Natural killer cell (primary cell): ENCODE measurements around the gene SKA2. TPM values are rescaled to one million over a fixed set of nuclear protein-coding genes. Genes with fewer than 3 reads are reported as not detected.
"Not testable (repeated sequence)": the region's sequence is repeated elsewhere in the genome, so short reads cannot be mapped to it uniquely, and the experiment has no call there.

Source experiments
- ATAC-seq, 3 donors: fragments of 150-1000 bp in 2 of 3; fragments of 200-7000 bp in 1 of 3; cut with Tn5 transposase; 1 replicate in 1 of 3; 2 replicates in 2 of 3; pipeline ENCODE4 v1.10.0; 2021; ENCODE audit warnings: mild to moderate bottlenecking in 2 of 3, moderate library complexity in 2 of 3
- DNase-seq, 2 donors: peaks; one replicate each; pipeline versions ENCODE4 v3.0.0 to v3.0.0-alpha.2; 2013 to 2021; ENCODE audit warnings: mixed read lengths in 1 of 2
- H3K27ac ChIP-seq: one replicate; pipeline ENCODE4 v1.5.1; 2013; ENCODE audit warnings: mild to moderate bottlenecking, low read length
- H3K27me3 ChIP-seq: one replicate; pipeline ENCODE4 v1.6.1; 2013; ENCODE audit warnings: low read length; ENCODE audit not compliant: control insufficient read depth, insufficient read depth
- H3K36me3 ChIP-seq: one replicate; pipeline ENCODE4 v1.6.1; 2013; ENCODE audit warnings: low read length; ENCODE audit not compliant: control insufficient read depth, insufficient read depth
- H3K4me1 ChIP-seq: one replicate; pipeline ENCODE4 v1.6.1; 2013; ENCODE audit warnings: low read length; ENCODE audit not compliant: control insufficient read depth, insufficient read depth
- H3K4me3 ChIP-seq: one replicate; pipeline ENCODE4 v1.5.1; 2013; ENCODE audit warnings: low read length
- H3K9me3 ChIP-seq: one replicate; pipeline ENCODE4 v1.6.1; 2013; ENCODE audit warnings: low read length; ENCODE audit not compliant: control insufficient read depth, insufficient read depth
- H3K27ac Mint-ChIP-seq, 2 donors: one replicate each; pipeline ENCODE4 v1.8.0; 2022; ENCODE audit warnings: mild to moderate bottlenecking in 2 of 2, mixed read lengths in 2 of 2, moderate library complexity in 1 of 2
- H3K27me3 Mint-ChIP-seq, 2 donors: one replicate each; pipeline ENCODE4 v1.8.0; 2022; ENCODE audit warnings: low read depth in 2 of 2, mixed read lengths in 2 of 2
- H3K36me3 Mint-ChIP-seq: one replicate; pipeline ENCODE4 v1.8.0; 2022; ENCODE audit warnings: mixed read lengths
- H3K4me1 Mint-ChIP-seq, 2 donors: one replicate each; pipeline ENCODE4 v1.8.0; 2022; ENCODE audit warnings: mixed read lengths in 2 of 2
- H3K4me3 Mint-ChIP-seq: one replicate; pipeline ENCODE4 v1.8.0; 2022; ENCODE audit warnings: mild to moderate bottlenecking, moderate library complexity, mixed read lengths
- H3K9me3 Mint-ChIP-seq, 2 donors: one replicate each; pipeline ENCODE4 v1.8.0; 2022; ENCODE audit warnings: mixed read lengths in 2 of 2
- CTCF ChIP-seq: fragments of 200-600 bp; IDR thresholded peaks from one replicate; pipeline ENCODE4 v1.8.0; 2022; ENCODE audit warnings: antibody characterized with exemption
- WGBS: methylation state at CpG from one replicate; pipeline ENCODE4 v1.1.7; 2013; ENCODE audit warnings: missing lambda C conversion rate; ENCODE audit not compliant: insufficient coverage; 5-methylcytosine and 5-hydroxymethylcytosine counted together
- intact Hi-C: fragments of 100-400 bp; cut with micrococcal nuclease; formaldehyde crosslinking; loops from one replicate; pipeline ENCODE4 v1.14.2; 2022
- total RNA-seq, 4 donors: library from RNA; stranded (reverse); fragments of 120-200 nt in 1 of 4; gene quantifications; one replicate each; pipeline versions ENCODE4 v1.2.3 to v1.2.4, GENCODE V29; 2013 to 2022

Gene SKA2
- total RNA-seq, 3 donors from 2014 or later (not counting 1 experiment from before 2014, with no cell fraction given): 13.4 to 26.5 (median 17.8) TPM

GRCh38 chr17:59149051-59149450 lies 5.9 kb downstream of the SKA2 start:
- peaks cover 21% of the 10 kb centered on the region in 2 donors for H3K4me1 Mint-ChIP-seq
- 83% methylated on average over 1 of the region's 2 CpGs for WGBS
- intact Hi-C loops: no loop called here

DNA sequence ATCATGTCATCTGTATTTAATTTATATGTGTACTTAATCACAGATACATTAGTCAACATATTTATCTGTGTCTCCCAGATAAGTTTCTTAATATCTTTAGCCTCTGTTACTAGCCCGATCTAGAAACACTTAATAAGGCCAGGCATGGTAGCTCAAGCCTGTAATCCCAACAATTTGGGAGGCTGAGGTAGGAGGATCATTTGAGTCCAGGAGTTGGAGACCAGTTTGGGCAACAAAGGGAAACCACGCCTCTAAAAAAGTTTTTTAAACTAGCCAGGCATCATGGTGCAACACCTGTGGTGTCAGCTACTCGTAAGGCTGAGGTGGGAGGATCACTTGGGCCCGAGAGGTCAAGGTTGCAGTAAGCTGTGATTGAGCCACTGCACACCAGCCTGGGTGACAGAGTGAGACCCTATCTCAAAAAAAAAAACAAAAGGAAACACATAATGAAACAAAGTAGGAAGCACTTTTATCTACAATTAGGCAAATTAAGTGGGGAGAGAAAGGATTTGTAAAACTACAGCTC lies 9.4 kb downstream of the SKA2 start:
- intact Hi-C loops: no loop called here
- DNase-seq (no peak), ATAC-seq (no peak)
- H3K9me3 Mint-ChIP-seq: no peaks in the 10 kb centered on the region
- H3K4me1 Mint-ChIP-seq: peaks cover 11 to 12% of the 10 kb centered on the region in 2 donors
- no peaks in the 10 kb centered on the region for H3K27me3 Mint-ChIP-seq
- no peaks in the 10 kb centered on the region for H3K36me3 ChIP-seq
- H3K9me3 ChIP-seq: no peaks in the 10 kb centered on the region
- no peak overlapping the region for H3K4me3 ChIP-seq
- TF ChIP-seq CTCF: no peak
- no peaks in the 10 kb centered on the region for H3K27me3 ChIP-seq
- WGBS: 99% methylated on average over 4 of the region's 4 CpGs
- H3K36me3 Mint-ChIP-seq: no peaks in the 10 kb centered on the region
- H3K4me1 ChIP-seq: no peaks in the 10 kb centered on the region
- H3K27ac Mint-ChIP-seq: no peak overlapping the region
- no peak overlapping the region for H3K4me3 Mint-ChIP-seq
- H3K27ac ChIP-seq: no peak overlapping the region

More at GRCh38 chr17:59149051-59149450, 5.9 kb downstream of the SKA2 start:
- Histone ChIP-seq H3K36me3 (no peaks in the 10 kb centered on the region), H3K9me3 (no peaks in the 10 kb centered on the region), H3K4me3 (no peak overlapping the region), H3K27me3 (no peaks in the 10 kb centered on the region), H3K4me1 (peaks cover 6% of the 10 kb centered on the region), H3K27ac (no peak overlapping the region)
- no peaks in the 10 kb centered on the region for H3K36me3 Mint-ChIP-seq
- H3K9me3 Mint-ChIP-seq: no peaks in the 10 kb centered on the region
- no peak for TF ChIP-seq CTCF
- no peak overlapping the region for H3K27ac Mint-ChIP-seq
- H3K27me3 Mint-ChIP-seq: no peaks in the 10 kb centered on the region
- ATAC-seq (no peak), DNase-seq (no peak)
- no peak overlapping the region for H3K4me3 Mint-ChIP-seq

DNA sequence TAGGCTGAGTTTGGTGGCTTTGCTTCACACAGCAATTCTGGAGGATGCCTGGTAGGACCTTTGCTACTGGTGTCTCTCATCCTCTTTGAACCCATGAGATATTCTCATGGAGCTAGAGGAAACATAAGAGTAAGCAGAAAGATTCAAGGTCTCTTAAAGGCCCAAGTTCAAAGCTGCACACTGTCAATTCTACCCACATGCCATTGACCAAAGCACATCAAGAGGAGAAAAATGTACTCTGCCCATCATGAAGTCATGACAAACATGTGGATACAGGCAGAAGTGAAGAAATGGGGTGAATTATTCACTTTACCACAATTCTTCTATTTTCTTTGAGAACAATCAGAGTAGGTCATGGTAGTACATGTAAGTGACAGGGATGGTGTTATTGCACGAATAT lies 13.1 kb downstream of the SKA2 start:
- Mint-ChIP-seq H3K27me3 (no peaks in the 10 kb centered on the region), H3K9me3 (no peaks in the 10 kb centered on the region), H3K27ac (no peak overlapping the region), H3K4me1 (peaks cover 6 to 10% of the 10 kb centered on the region in 2 donors), H3K36me3 (no peaks in the 10 kb centered on the region), H3K4me3 (no peak overlapping the region)
- intact Hi-C loops: no loop called here
- H3K27ac ChIP-seq: no peak overlapping the region
- no peak for TF ChIP-seq CTCF
- no peaks in the 10 kb centered on the region for H3K4me1 ChIP-seq
- ATAC-seq (no peak), DNase-seq (no peak)
- H3K9me3 ChIP-seq: no peaks in the 10 kb centered on the region
- H3K4me3 ChIP-seq: no peak overlapping the region
- H3K27me3 ChIP-seq: no peaks in the 10 kb centered on the region
- 100% methylated on average over 1 of the region's 1 CpG for WGBS
- H3K36me3 ChIP-seq: no peaks in the 10 kb centered on the region

DNA sequence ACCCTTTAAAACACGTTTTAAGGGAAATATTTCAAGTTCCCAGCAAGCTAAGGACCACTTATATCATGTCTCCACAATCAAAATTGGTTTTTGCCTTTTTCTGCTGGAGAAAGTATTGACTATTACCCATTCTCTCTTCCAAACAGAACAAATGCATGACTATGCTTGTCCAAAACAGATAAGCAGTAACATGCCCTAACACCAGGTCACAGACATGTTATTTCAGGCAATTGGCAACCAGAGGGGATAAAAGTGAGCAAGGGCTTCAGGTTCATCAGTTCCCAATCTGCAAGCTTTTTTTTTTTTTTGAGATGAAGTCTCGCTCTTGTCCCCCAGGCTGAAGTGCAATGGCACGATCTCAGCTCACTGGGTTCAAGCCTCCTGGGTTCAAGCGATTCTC lies 15.0 kb downstream of the SKA2 start:
- no peak for TF ChIP-seq CTCF
- H3K27ac ChIP-seq: no peak overlapping the region
- Mint-ChIP-seq H3K27ac (no peak overlapping the region), H3K36me3 (no peaks in the 10 kb centered on the region), H3K4me1 (peaks cover 0 to 4% of the 10 kb centered on the region in 2 donors), H3K4me3 (no peak overlapping the region), H3K27me3 (no peaks in the 10 kb centered on the region), H3K9me3 (no peaks in the 10 kb centered on the region)
- intact Hi-C loops: no loop called here
- DNase-seq (no peak), ATAC-seq (no peak)
- no peak overlapping the region for H3K4me3 ChIP-seq
- H3K27me3 ChIP-seq: no peaks in the 10 kb centered on the region
- H3K36me3 ChIP-seq: no peaks in the 10 kb centered on the region
- H3K9me3 ChIP-seq: no peaks in the 10 kb centered on the region
- no peaks in the 10 kb centered on the region for H3K4me1 ChIP-seq
- 100% methylated on average over 4 of the region's 4 CpGs for WGBS

- H3K9me3 ChIP-seq, H3K36me3 Mint-ChIP-seq, H3K4me1 ChIP-seq, H3K27me3 Mint-ChIP-seq, DNase-seq, H3K36me3 ChIP-seq, intact Hi-C loops, H3K27me3 ChIP-seq, H3K27ac ChIP-seq, H3K27ac Mint-ChIP-seq, H3K4me1 Mint-ChIP-seq, H3K4me3 ChIP-seq, H3K9me3 Mint-ChIP-seq, ATAC-seq, H3K4me3 Mint-ChIP-seq: not testable (repeated sequence)
- WGBS: 96% methylated on average over 10 of the region's 10 CpGs
Observed at GRCh38 chr17:59138339-59138738, 16.6 kb downstream of the SKA2 start.
